Ovary (tissue), 9 donors: Measurements from ENCODE around the gene RNU6-7. TPM values are rescaled to one million over a fixed set of nuclear protein-coding genes. Genes with fewer than 3 reads are reported as not detected.

Source experiments
- DNase-seq, 5 donors: peaks; one replicate each; pipeline ENCODE4 v3.0.0-alpha.2; 2019 to 2020
- H3K27ac ChIP-seq, 2 donors: fragments of 200-600 bp; one replicate each; pipeline versions ENCODE4 v1.5.1 to v1.8.0; 2019 to 2022
- H3K27me3 ChIP-seq: fragments of 200-600 bp; one replicate; pipeline ENCODE4 v1.8.0; 2022
- H3K36me3 ChIP-seq: fragments of 200-600 bp; sonication (generic); one replicate; pipeline ENCODE4 v1.5.1; 2019
- H3K4me1 ChIP-seq: one replicate; pipeline ENCODE4 v1.8.1; 2013; ENCODE audit warnings: mild to moderate bottlenecking, moderate library complexity; ENCODE audit not compliant: insufficient read depth
- H3K4me3 ChIP-seq: fragments of 200-600 bp; sonication (generic); one replicate; pipeline ENCODE4 v1.5.1; 2017
- H3K9me3 ChIP-seq, 2 donors: fragments of 200-600 bp in 1 of 2; sonication (generic) in 1 of 2; one replicate each; pipeline versions ENCODE4 v1.5.1 to v1.8.1; 2013 to 2019; ENCODE audit warnings: mild to moderate bottlenecking in 1 of 2, moderate library complexity in 1 of 2
- CTCF ChIP-seq, 3 donors: fragments of 450-650 bp in 2 of 3; fragments of 200-600 bp in 1 of 3; IDR thresholded peaks; one replicate each; pipeline versions ENCODE4 v1.5.1 to v1.8.0; 2016 to 2022; ENCODE audit warnings: antibody characterized with exemption in 3 of 3, mild to moderate bottlenecking in 1 of 3
- EP300 ChIP-seq: sonication (generic); formaldehyde crosslinking; IDR thresholded peaks from one replicate; pipeline ENCODE4 v1.6.1; 2017; ENCODE audit warnings: antibody characterized with exemption
- POLR2A ChIP-seq: fragments of 450-650 bp; IDR thresholded peaks from one replicate; pipeline ENCODE4 v1.6.1; 2017; ENCODE audit warnings: antibody characterized with exemption, mild to moderate bottlenecking, moderate library complexity
- WGBS, 3 donors: extraction: QIAGEN DNeasy Blood & Tissue Kit in 1 of 3; methylation state at CpG; one replicate each; pipeline versions ENCODE4 v1.1.5 to v1.1.7; 2013 to 2017; 5-methylcytosine and 5-hydroxymethylcytosine counted together
- intact Hi-C, 4 donors: fragments of 100-400 bp; cut with DNase I; formaldehyde crosslinking; loops; one replicate each; pipeline versions ENCODE4 v1.11.0 to v1.15.1; 2022 to 2023
- polyA plus RNA-seq, 2 donors: library from polyadenylated mRNA; stranded (reverse); fragments of 200-250 nt in 1 of 2; fragments of 350-450 nt in 1 of 2; fragmentation: Illumina TruSeq in 1 of 2; extraction: RNeasy Lipid Tissue Mini Kit (QIAGEN cat#74804) in 1 of 2; gene quantifications; one replicate each; pipeline ENCODE4 v1.2.3, GENCODE V29; 2013 to 2014
- total RNA-seq, 7 donors: library from RNA; depleted of rRNA in 2 of 7; stranded (reverse); fragments of >200 nt in 2 of 7; fragmentation: NEBNext Ultra II Directional in 3 of 7; extraction: Animal tissue kit (Norgen Biotek cat#: 25700) in 3 of 7; gene quantifications; one replicate each; pipeline versions ENCODE4 v1.1.0 to v1.2.4, GENCODE V29; 2016 to 2023
- donor health status: DM: no; HTN: no; CAD: no; lungs with moderate emphysema.
- donor health status: DM: no; HTN: no; CAD: no.
- donor health status: Bipolar disorder and iron deficiency.
- donor health status: DM: yes; HTN: yes; CAD: no.
- donor health status: DM: no; HTN: no; CAD: no.
- donor health status: DM: yes; HTN: yes; CAD: no.

Gene RNU6-7
- total and polyA plus RNA-seq, 9 donors = not detected

- H3K36me3 ChIP-seq = no peaks in the 10 kb centered on the region
- H3K27ac ChIP-seq = no peak overlapping the region
- no peaks in the 10 kb centered on the region for H3K27me3 ChIP-seq
- DNase-seq = no peak
- WGBS, 3 donors = 74 to 92% (median 86%) methylated on average over 1 of the region's 1 CpG
- no peak overlapping the region for H3K4me3 ChIP-seq
- H3K4me1 ChIP-seq = no peaks in the 10 kb centered on the region
- no peaks in the 10 kb centered on the region for H3K9me3 ChIP-seq
- intact Hi-C loops = no loop called here
- no peak for TF ChIP-seq POLR2A
- TF ChIP-seq CTCF (IDR thresholded peaks at IDR 0.05) = no peak
- TF ChIP-seq EP300 = no peak
Observed at GRCh38 chr14:32226056-32226455, 24.2 kb downstream of the RNU6-7 start.

GRCh38 chr14:32230181-32230580, 28.3 kb downstream of the RNU6-7 start:
- no peak overlapping the region for H3K27ac ChIP-seq
- H3K27me3 ChIP-seq = no peaks in the 10 kb centered on the region
- intact Hi-C loops = no loop called here
- 19 to 22% (median 20%) methylated on average over 3 of the region's 3 CpGs for WGBS, 3 donors
- no peak overlapping the region for H3K4me3 ChIP-seq
- H3K9me3 ChIP-seq = no peaks in the 10 kb centered on the region
- no peak for TF ChIP-seq CTCF (IDR thresholded peaks at IDR 0.05)
- no peak for TF ChIP-seq POLR2A
- TF ChIP-seq EP300 = no peak
- no peak for DNase-seq
- H3K36me3 ChIP-seq = no peaks in the 10 kb centered on the region
- H3K4me1 ChIP-seq = no peaks in the 10 kb centered on the region

- Histone ChIP-seq H3K4me3 (no peak overlapping the region), H3K36me3 (no peaks in the 10 kb centered on the region), H3K27me3 (no peaks in the 10 kb centered on the region), H3K9me3 (no peaks in the 10 kb centered on the region), H3K27ac (no peak overlapping the region), H3K4me1 (no peaks in the 10 kb centered on the region)
- 65 to 85% (median 81%) methylated on average over 2 of the region's 2 CpGs for WGBS, 3 donors
- intact Hi-C loops = no loop called here
- DNase-seq = no peak
- TF ChIP-seq POLR2A (no peak), CTCF (IDR thresholded peaks at IDR 0.05) (no peak), EP300 (no peak)
Observed at GRCh38 chr14:32230695-32231280, 28.9 kb downstream of the RNU6-7 start.

GRCh38 chr14:32232481-32232880, 30.6 kb downstream of the RNU6-7 start:
- Histone ChIP-seq H3K36me3 (no peaks in the 10 kb centered on the region), H3K27me3 (no peaks in the 10 kb centered on the region), H3K27ac (no peak overlapping the region), H3K9me3 (no peaks in the 10 kb centered on the region), H3K4me3 (no peak overlapping the region), H3K4me1 (no peaks in the 10 kb centered on the region)
- TF ChIP-seq CTCF (IDR thresholded peaks at IDR 0.05) = no peak
- TF ChIP-seq EP300 = no peak
- TF ChIP-seq POLR2A = no peak
- WGBS, 3 donors = 96 to 100% (median 100%) methylated on average over 1 of the region's 1 CpG
- intact Hi-C loops = no loop called here
- no peak for DNase-seq
